HG03196 (cell line): ENCODE measurements around the gene BRIP1.

Experiments
- ATAC-seq: cut with Tn5 transposase; IDR thresholded peaks from one replicate; pipeline ENCODE4 v1.9.1; 2021; ENCODE audit not compliant: unreplicated experiment

BRIP1 gene

GRCh38 chr17:61764846-61765245 lies 98.5 kb downstream of the BRIP1 start:
- ATAC-seq, result no peak

GRCh38 chr17:61761827-61762226 lies 101.5 kb downstream of the BRIP1 start:
- no peak for ATAC-seq

- ATAC-seq, result no peak
These were observed 104.0 kb downstream of the BRIP1 start for GRCh38 chr17:61759362-61759761.

GRCh38 chr17:61758430-61758829 lies 104.9 kb downstream of the BRIP1 start:
- no peak for ATAC-seq

- ATAC-seq, result no peak
These were observed 106.2 kb downstream of the BRIP1 start for GRCh38 chr17:61757168-61757567.

- no peak for ATAC-seq
These were observed 106.8 kb downstream of the BRIP1 start for GRCh38 chr17:61756561-61756960.

- no peak for ATAC-seq
These were observed 107.7 kb downstream of the BRIP1 start for GRCh38 chr17:61755668-61756067.

GRCh38 chr17:61755078-61755477 lies 108.2 kb downstream of the BRIP1 start:
- no peak for ATAC-seq

- no peak for ATAC-seq
These were observed 109.2 kb downstream of the BRIP1 start for GRCh38 chr17:61754124-61754523.

GRCh38 chr17:61753696-61754095 lies 109.6 kb downstream of the BRIP1 start:
- no peak for ATAC-seq

- ATAC-seq, result peak; percentile 88
These were observed 112.7 kb downstream of the BRIP1 start for GRCh38 chr17:61750656-61751055.

- no peak for ATAC-seq
These were observed 113.4 kb downstream of the BRIP1 start for GRCh38 chr17:61749823-61750404.

GRCh38 chr17:61746248-61746985 lies 116.9 kb downstream of the BRIP1 start:
- ATAC-seq, result no peak

- no peak for ATAC-seq
These were observed 118.5 kb downstream of the BRIP1 start for GRCh38 chr17:61744804-61745203.

GRCh38 chr17:61744252-61744651 lies 119.1 kb downstream of the BRIP1 start:
- no peak for ATAC-seq

- no peak for ATAC-seq
These were observed 119.6 kb downstream of the BRIP1 start for GRCh38 chr17:61743766-61744165.

GRCh38 chr17:61739002-61739401 lies 124.3 kb downstream of the BRIP1 start:
- ATAC-seq, result no peak

- no peak for ATAC-seq
These were observed 125.1 kb downstream of the BRIP1 start for GRCh38 chr17:61738249-61738648.

GRCh38 chr17:61737820-61738219 lies 125.5 kb downstream of the BRIP1 start:
- ATAC-seq, result no peak

GRCh38 chr17:61736438-61736837 lies 126.9 kb downstream of the BRIP1 start:
- ATAC-seq, result no peak

- ATAC-seq, result no peak
These were observed 127.5 kb downstream of the BRIP1 start for GRCh38 chr17:61735807-61736206.

GRCh38 chr17:61734466-61734865 lies 128.9 kb downstream of the BRIP1 start:
- ATAC-seq, result no peak

- ATAC-seq, result no peak
These were observed 129.3 kb downstream of the BRIP1 start for GRCh38 chr17:61734012-61734411.
